OCI-LY1 (cell line): ENCODE measurements around the gene USB1.
A peak's percentile ranks its signal among the peaks of the same experiment; 100 is the strongest.

Experiments
- H2AFZ ChIP-seq: fragments of 200-600 bp; sonication (generic), shearing (Covaris generic); 2 replicates; pipeline ENCODE4 v1.6.0; 2014; ENCODE audit warnings: antibody characterized with exemption, mild to moderate bottlenecking, low read length
- H3F3A ChIP-seq: fragments of 200-600 bp; sonication (generic), shearing (Covaris generic); 2 replicates; pipeline ENCODE4 v1.6.0; 2014; ENCODE audit warnings: mild to moderate bottlenecking, antibody characterized with exemption, low read length, moderate library complexity; ENCODE audit not compliant: insufficient read depth
- H3K27ac ChIP-seq: fragments of 200-600 bp; sonication (generic); 2 replicates; pipeline ENCODE4 v1.5.1; 2014; ENCODE audit warnings: low read length, mixed run types, mild to moderate bottlenecking, low read depth; ENCODE audit not compliant: poor library complexity, severe bottlenecking
- H3K27me3 ChIP-seq: fragments of 200-600 bp; sonication (generic); 2 replicates; pipeline ENCODE4 v1.6.0; 2014; ENCODE audit warnings: antibody characterized with exemption, mild to moderate bottlenecking, low read length, moderate library complexity; ENCODE audit not compliant: insufficient read depth
- H3K36me3 ChIP-seq: fragments of 200-600 bp; sonication (generic); 2 replicates; pipeline ENCODE4 v1.6.1; 2014; ENCODE audit warnings: mild to moderate bottlenecking, antibody characterized with exemption, low read length, moderate library complexity, mixed read lengths; ENCODE audit not compliant: insufficient read depth
- H3K4me1 ChIP-seq: fragments of 200-600 bp; sonication (generic); 2 replicates; pipeline ENCODE4 v1.5.1; 2014; ENCODE audit warnings: mild to moderate bottlenecking, low read length, moderate library complexity; ENCODE audit not compliant: insufficient read depth, severe bottlenecking
- H3K4me2 ChIP-seq: fragments of 200-600 bp; sonication (generic), shearing (Covaris generic); 2 replicates; pipeline ENCODE4 v1.6.1; 2014; ENCODE audit warnings: low read length
- H3K4me3 ChIP-seq: fragments of 200-600 bp; sonication (generic); 2 replicates; pipeline ENCODE4 v1.5.1; 2014; ENCODE audit warnings: low read length, low read depth, mild to moderate bottlenecking, mixed read lengths; ENCODE audit not compliant: poor library complexity, severe bottlenecking
- H3K79me2 ChIP-seq: fragments of 200-600 bp; shearing (Covaris generic); 2 replicates; pipeline ENCODE4 v1.6.1; 2016; ENCODE audit warnings: mixed run types, low read length, mixed read lengths; ENCODE audit not compliant: insufficient read depth
- H3K9ac ChIP-seq: fragments of 200-600 bp; sonication (generic), shearing (Covaris generic); 2 replicates; pipeline ENCODE4 v1.6.1; 2014; ENCODE audit warnings: mild to moderate bottlenecking, low read length, mixed read lengths
- H3K9me2 ChIP-seq: fragments of 200-600 bp; sonication (generic), shearing (Covaris generic); 2 replicates; pipeline ENCODE4 v1.6.1; 2014; ENCODE audit warnings: low read depth, mild to moderate bottlenecking, low read length, mixed read lengths
- H3K9me3 ChIP-seq: fragments of 200-600 bp; shearing (Covaris generic); 2 replicates; pipeline ENCODE4 v1.6.1; 2014; ENCODE audit warnings: low read length, mixed read lengths
- H4K20me1 ChIP-seq: fragments of 200-600 bp; sonication (generic), shearing (Covaris generic); 2 replicates; pipeline ENCODE4 v1.6.0; 2016; ENCODE audit warnings: mild to moderate bottlenecking, low read length; ENCODE audit not compliant: insufficient read depth
- CTCF ChIP-seq: fragments of 200-600 bp; sonication (generic), shearing (Covaris generic); IDR thresholded peaks from 2 replicates; pipeline ENCODE4 v1.5.1; 2017; ENCODE audit warnings: mild to moderate bottlenecking, antibody characterized with exemption, low read length, moderate library complexity, mixed read lengths
- EZH2 ChIP-seq: fragments of 200-600 bp; sonication (generic), shearing (Covaris generic); IDR thresholded peaks from 2 replicates; pipeline ENCODE4 v1.8.0; 2017; ENCODE audit warnings: borderline replicate concordance, mixed run types, mild to moderate bottlenecking, antibody characterized with exemption, low read length, moderate library complexity, mixed read lengths

USB1 gene

DNA sequence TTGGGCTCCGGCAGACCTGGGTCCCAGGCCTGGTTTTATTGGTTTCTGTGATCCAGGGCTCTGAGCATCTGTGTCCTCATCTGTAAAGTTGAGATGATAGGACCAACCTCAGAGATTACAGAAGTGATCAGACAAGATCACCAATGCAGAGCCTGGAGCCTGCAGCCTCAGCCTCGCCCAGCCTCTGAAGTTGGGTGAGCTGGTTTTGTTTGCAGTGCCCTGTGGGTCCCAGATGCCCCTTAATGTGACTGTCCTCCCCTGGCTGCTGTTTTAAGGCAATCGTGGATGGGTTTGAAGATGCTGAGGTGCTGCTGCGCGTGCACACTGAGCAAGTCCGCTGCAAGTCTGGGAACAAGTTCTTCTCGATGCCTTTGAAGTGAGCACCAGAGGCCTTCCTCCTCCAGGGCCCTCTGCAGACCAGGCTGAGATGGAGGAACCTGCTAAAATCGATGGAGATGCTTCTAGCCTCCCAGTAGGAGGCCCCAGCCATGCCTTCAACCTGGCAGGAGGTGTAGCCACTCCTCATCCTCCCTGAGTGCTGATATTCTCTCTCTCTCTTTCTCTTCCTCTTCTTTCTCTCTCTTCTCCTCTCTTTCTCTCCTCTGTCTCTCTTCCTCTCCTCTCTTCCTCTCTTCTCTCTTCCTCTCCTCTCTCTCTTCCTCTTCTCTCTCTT lies 18.8 kb downstream of the USB1 start:
- Histone ChIP-seq H3F3A (no peaks in the 10 kb centered on the region), H3K9me2 (no peaks in the 10 kb centered on the region), H4K20me1 (no peaks in the 10 kb centered on the region), H3K4me1 (peaks cover 7% of the 10 kb centered on the region), H3K27ac (no peak overlapping the region), H3K9me3 (no peaks in the 10 kb centered on the region), H3K4me2 (no peak overlapping the region), H3K79me2 (no peaks in the 10 kb centered on the region), H3K4me3 (no peak overlapping the region), H3K27me3 (no peaks in the 10 kb centered on the region), H3K36me3 (peaks cover 16% of the 10 kb centered on the region; the same call in 1 of the 2 replicates), H2AFZ (no peak overlapping the region), H3K9ac (no peak overlapping the region)
- TF ChIP-seq CTCF (no peak), EZH2 (no peak)

DNA sequence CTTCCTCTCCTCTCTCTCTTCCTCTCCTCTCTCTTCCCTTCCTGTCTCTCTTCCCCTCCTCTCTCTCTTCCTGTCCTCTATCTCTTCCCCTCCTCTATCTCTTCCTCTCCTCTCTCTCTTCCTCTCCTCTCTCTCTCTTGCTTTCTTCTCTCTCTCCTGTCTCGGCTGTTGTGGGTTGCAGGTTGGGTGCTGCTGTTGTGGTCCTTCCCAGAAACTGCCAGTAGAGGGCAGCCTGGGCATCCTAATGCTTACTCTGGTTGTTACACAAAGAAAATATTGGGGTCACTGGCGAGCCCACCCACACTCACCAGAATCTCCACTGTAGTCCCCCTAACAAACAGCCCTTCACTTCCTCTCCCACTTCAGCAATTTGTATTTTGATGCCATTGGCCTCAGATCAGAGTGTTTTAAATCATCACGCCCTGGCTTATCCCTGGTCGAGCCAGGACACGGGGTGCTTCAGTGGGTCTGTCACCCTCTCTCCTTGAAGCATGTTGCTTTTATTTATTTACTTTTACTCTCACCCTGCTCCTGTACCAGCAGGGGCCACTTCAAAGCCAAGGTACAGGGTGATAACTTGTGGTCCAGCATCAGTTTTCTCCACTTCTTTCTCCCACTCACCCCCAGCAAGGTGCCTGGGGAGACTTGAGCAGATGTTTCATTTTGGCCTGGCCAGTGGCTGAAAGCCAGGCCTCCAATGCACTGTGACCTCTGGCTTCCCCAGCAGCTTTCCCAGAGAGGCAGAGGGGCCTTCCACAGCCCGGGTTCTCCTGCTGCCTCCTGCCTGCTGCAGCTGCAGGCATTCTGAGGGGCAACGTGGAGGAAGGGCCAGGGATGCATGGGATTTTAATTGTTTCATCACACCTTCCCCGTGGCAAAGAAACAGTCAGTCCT lies 19.7 kb downstream of the USB1 start:
- Histone ChIP-seq H2AFZ (no peak overlapping the region), H3K27ac (no peak overlapping the region)
- peak; percentile 96 for TF ChIP-seq CTCF
- no peak for TF ChIP-seq EZH2

GRCh38 chr16:58021661-58022551 lies 20.7 kb downstream of the USB1 start:
- Histone ChIP-seq H3K4me1 (peaks cover 24% of the 10 kb centered on the region), H3K27ac (no peak overlapping the region), H3F3A (no peaks in the 10 kb centered on the region), H3K9ac (no peak overlapping the region), H2AFZ (no peak overlapping the region), H3K9me3 (no peaks in the 10 kb centered on the region), H3K27me3 (no peaks in the 10 kb centered on the region), H3K36me3 (peaks cover 16% of the 10 kb centered on the region; the same call in 1 of the 2 replicates), H3K4me2 (no peak overlapping the region), H3K4me3 (no peak overlapping the region), H3K9me2 (no peaks in the 10 kb centered on the region), H3K79me2 (no peaks in the 10 kb centered on the region), H4K20me1 (no peaks in the 10 kb centered on the region)
- TF ChIP-seq EZH2 = no peak
- no peak for TF ChIP-seq CTCF

More for the DNA sequence above, 19.7 kb downstream of the USB1 start:
- H3K9me3 ChIP-seq = no peaks in the 10 kb centered on the region
- H3F3A ChIP-seq = no peaks in the 10 kb centered on the region
- no peaks in the 10 kb centered on the region for H3K79me2 ChIP-seq
- no peak overlapping the region for H3K9ac ChIP-seq
- no peaks in the 10 kb centered on the region for H3K27me3 ChIP-seq
- no peaks in the 10 kb centered on the region for H3K9me2 ChIP-seq
- no peak overlapping the region for H3K4me2 ChIP-seq
- H3K4me3 ChIP-seq = no peak overlapping the region
- H3K4me1 ChIP-seq = peaks cover 14% of the 10 kb centered on the region
- H4K20me1 ChIP-seq = no peaks in the 10 kb centered on the region
- peaks cover 16% of the 10 kb centered on the region; the same call in 1 of the 2 replicates for H3K36me3 ChIP-seq
